Caco-2 (cell line): ENCODE results near the gene MUSTN1. TPM values are rescaled to one million over a fixed set of nuclear protein-coding genes. Genes with fewer than 3 reads are reported as not detected.

Experiments
- BruUV-seq: library from RNA; stranded (reverse); fragments of 400-500 nt; replicated peaks from 2 replicates; lab custom pipeline; 2021; lab: Mats Ljungman, UMichigan
- CTCF ChIA-PET: fragments of 300-600 bp; sonication (Branson Sonifier 250); formaldehyde crosslinking; loops from one replicate; lab custom pipeline; 2022; ENCODE audit warnings: antibody characterized with exemption; lab: Charles Lee
- POLR2A ChIA-PET: fragments of 300-600 bp; sonication (Branson Sonifier 250); formaldehyde crosslinking; loops from one replicate; lab custom pipeline; 2022; ENCODE audit warnings: antibody characterized with exemption; lab: Charles Lee
- DNase-seq, 2 experiments: peaks; one replicate each; pipeline versions ENCODE4 v3.0.0 to v3.0.0-alpha.2; 2020 to 2022
- H3K27me3 ChIP-seq: replicated peaks from 2 replicates; pipeline ENCODE4 v1.6.0; 2011; ENCODE audit warnings: low read length; ENCODE audit not compliant: control insufficient read depth, insufficient read depth
- H3K36me3 ChIP-seq: 2 replicates; pipeline ENCODE4 v1.5.1; 2011; ENCODE audit warnings: low read length; ENCODE audit not compliant: control insufficient read depth, insufficient read depth
- H3K4me1 ChIP-seq: fragments of 250-450 bp; sonication (Bioruptor Pico); 2 replicates; pipeline ENCODE4 v1.5.1; 2020; ENCODE audit warnings: mild to moderate bottlenecking
- H3K4me3 ChIP-seq: 2 replicates; pipeline ENCODE4 v1.5.1; 2011; ENCODE audit warnings: low read depth, mild to moderate bottlenecking, control low read depth, low read length
- H3K9me3 ChIP-seq: fragments of 250-450 bp; sonication (Bioruptor Pico); 2 replicates; pipeline ENCODE4 v1.5.1; 2020; ENCODE audit warnings: mild to moderate bottlenecking, moderate library complexity
- H3K27ac Mint-ChIP-seq: one replicate; pipeline ENCODE4 v1.8.0; 2022; ENCODE audit warnings: mixed read lengths; ENCODE audit not compliant: unreplicated experiment
- H3K27me3 Mint-ChIP-seq: one replicate; pipeline ENCODE4 v1.8.0; 2022; ENCODE audit warnings: mixed read lengths; ENCODE audit not compliant: insufficient read depth, unreplicated experiment
- H3K36me3 Mint-ChIP-seq: one replicate; pipeline ENCODE4 v1.8.0; 2022; ENCODE audit warnings: mild to moderate bottlenecking, mixed read lengths; ENCODE audit not compliant: insufficient read depth, unreplicated experiment
- H3K4me1 Mint-ChIP-seq: one replicate; pipeline ENCODE4 v1.8.0; 2022; ENCODE audit warnings: low read depth, mixed read lengths; ENCODE audit not compliant: unreplicated experiment
- H3K4me3 Mint-ChIP-seq: one replicate; pipeline ENCODE4 v1.8.0; 2022; ENCODE audit warnings: mild to moderate bottlenecking, moderate library complexity, mixed read lengths; ENCODE audit not compliant: unreplicated experiment
- H3K9me3 Mint-ChIP-seq: one replicate; pipeline ENCODE4 v1.8.0; 2022; ENCODE audit warnings: mixed read lengths; ENCODE audit not compliant: unreplicated experiment
- CTCF ChIP-seq, 2 experiments: fragments of 200-600 bp in 1 of 2; IDR thresholded peaks; 1 replicate in 1 of 2; 2 replicates in 1 of 2; pipeline versions ENCODE4 v1.5.1 to v1.8.0; 2011 to 2022; ENCODE audit warnings: antibody characterized with exemption in 1 of 2, control low read depth in 1 of 2, inconsistent platforms in 1 of 2, low read depth in 1 of 2, low read length in 1 of 2, mild to moderate bottlenecking in 1 of 2, moderate library complexity in 1 of 2; ENCODE audit not compliant: insufficient read depth in 1 of 2, severe bottlenecking in 1 of 2, unreplicated experiment in 1 of 2
- intact Hi-C: fragments of 100-400 bp; cut with micrococcal nuclease; formaldehyde crosslinking; loops from one replicate; pipeline ENCODE4 v1.10.0; 2022; ENCODE audit not compliant: unreplicated experiment
- total RNA-seq: library from RNA; stranded (reverse); gene quantifications from 2 replicates; pipeline ENCODE4 v1.2.3, GENCODE V29; 2022

The MUSTN1 gene
- total RNA-seq, 1 experiment from 2014 or later = 1.8 TPM

- Histone ChIP-seq H3K27me3 (no peaks in the 10 kb centered on the region), H3K9me3 (no peaks in the 10 kb centered on the region), H3K4me3 (no peak within 1 kb of the TSS), H3K4me1 (peaks cover 9% of the 10 kb centered on the region; the same call in 1 of the 2 replicates), H3K36me3 (no peaks in the 10 kb centered on the region)
- CTCF ChIA-PET = interaction anchor here (0.6 kb wide), 1 partner anchor 59 kb away, joined by 4 read pairs; no protein-coding TSS in a partner anchor
- POLR2A ChIA-PET = no interaction called here
- intact Hi-C loops = no loop called here
- Mint-ChIP-seq H3K4me3 (no peak within 1 kb of the TSS), H3K27me3 (no peaks in the 10 kb centered on the region), H3K36me3 (no peaks in the 10 kb centered on the region), H3K27ac (no peak within 1 kb of the TSS), H3K4me1 (peaks cover 12% of the 10 kb centered on the region), H3K9me3 (no peaks in the 10 kb centered on the region)
- no peak for DNase-seq
- no peak for TF ChIP-seq CTCF (IDR thresholded peaks at IDR 0.05; ENCODE audit: insufficient read depth in 1 of 2, low read depth in 1 of 2, low read length in 1 of 2, severe bottlenecking in 1 of 2, unreplicated experiment in 1 of 2)
- BruUV-seq = no TSS peak
Measured at GRCh38 chr3:52830535-52831258, 4.1 kb downstream of the MUSTN1 start, which contains the start of gene ITIH4. TSS of gene ITIH4 (minus strand) at chr3:52830672. CDS start at chr3:52830642, 30 bp downstream.

- ChIA-PET POLR2A (no interaction called here), CTCF (interaction anchor here (1.1 kb wide), 1 partner anchor 9 kb away, joined by 4 read pairs; no protein-coding TSS in a partner anchor)
- Mint-ChIP-seq H3K4me3 (no peak overlapping the region), H3K27me3 (no peaks in the 10 kb centered on the region), H3K36me3 (no peaks in the 10 kb centered on the region), H3K4me1 (peaks cover 5% of the 10 kb centered on the region), H3K9me3 (no peaks in the 10 kb centered on the region), H3K27ac (no peak overlapping the region)
- no peaks in the 10 kb centered on the region for H3K9me3 ChIP-seq
- H3K36me3 ChIP-seq = no peaks in the 10 kb centered on the region
- BruUV-seq = no TSS peak
- H3K4me1 ChIP-seq = peaks cover 4% of the 10 kb centered on the region; the same call in 1 of the 2 replicates
- DNase-seq = no peak
- intact Hi-C loops = no loop called here
- TF ChIP-seq CTCF (IDR thresholded peaks at IDR 0.05; ENCODE audit: insufficient read depth in 1 of 2, low read depth in 1 of 2, low read length in 1 of 2, severe bottlenecking in 1 of 2, unreplicated experiment in 1 of 2) = no peak
- H3K4me3 ChIP-seq = no peak overlapping the region
- no peaks in the 10 kb centered on the region for H3K27me3 ChIP-seq
Measured at GRCh38 chr3:52829906-52830463, 4.8 kb downstream of the MUSTN1 start.

- CTCF ChIA-PET = interaction anchor here (1.1 kb wide), 1 partner anchor 9 kb away, joined by 4 read pairs; no protein-coding TSS in a partner anchor
Measured at GRCh38 chr3:52829482-52829881, 5.3 kb downstream of the MUSTN1 start.

More at GRCh38 chr3:52829482-52829881, 5.3 kb downstream of the MUSTN1 start:
- Histone ChIP-seq H3K9me3 (no peaks in the 10 kb centered on the region), H3K36me3 (no peaks in the 10 kb centered on the region), H3K27me3 (no peaks in the 10 kb centered on the region), H3K4me1 (no peaks in the 10 kb centered on the region), H3K4me3 (no peak overlapping the region)
- intact Hi-C loops = no loop called here
- Mint-ChIP-seq H3K4me1 (peaks cover 5% of the 10 kb centered on the region), H3K9me3 (no peaks in the 10 kb centered on the region), H3K36me3 (no peaks in the 10 kb centered on the region), H3K27me3 (no peaks in the 10 kb centered on the region), H3K4me3 (no peak overlapping the region), H3K27ac (no peak overlapping the region)
- POLR2A ChIA-PET = no interaction called here
- TF ChIP-seq CTCF (IDR thresholded peaks at IDR 0.05; ENCODE audit: insufficient read depth in 1 of 2, low read depth in 1 of 2, low read length in 1 of 2, severe bottlenecking in 1 of 2, unreplicated experiment in 1 of 2) = no peak
- BruUV-seq = no TSS peak
- no peak for DNase-seq
